H9 (cell line): Measurements from ENCODE around the gene MYBPHL. TPM values are rescaled to one million over a fixed set of nuclear protein-coding genes. Genes with fewer than 3 reads are reported as not detected.

Experiments used
- DNase-seq: peaks from one replicate; pipeline ENCODE4 v3.0.0-alpha.2; 2017
- H2AFZ ChIP-seq: one replicate; pipeline ENCODE4 v1.6.1; 2013; ENCODE audit warnings: mild to moderate bottlenecking, low read length, control low read depth, moderate library complexity
- H2AK5ac ChIP-seq: 2 replicates; pipeline ENCODE4 v1.6.1; 2013; ENCODE audit warnings: low read length, control low read depth, mixed read lengths; ENCODE audit not compliant: insufficient read length
- H2BK120ac ChIP-seq: one replicate; pipeline ENCODE4 v1.6.1; 2013; ENCODE audit warnings: low read depth, mild to moderate bottlenecking, low read length, control low read depth, inconsistent platforms; ENCODE audit not compliant: poor library complexity, severe bottlenecking
- H2BK12ac ChIP-seq: 2 replicates; pipeline ENCODE4 v1.6.1; 2013; ENCODE audit warnings: low read length, control low read depth, mixed read lengths, low read depth; ENCODE audit not compliant: insufficient read length
- H2BK15ac ChIP-seq: 2 replicates; pipeline ENCODE4 v1.6.1; 2013; ENCODE audit warnings: low read depth, low read length, control low read depth
- H2BK20ac ChIP-seq: one replicate; pipeline ENCODE4 v1.6.1; 2013; ENCODE audit warnings: low read depth, mild to moderate bottlenecking, low read length, control low read depth, inconsistent platforms; ENCODE audit not compliant: poor library complexity, severe bottlenecking
- H2BK5ac ChIP-seq: 2 replicates; pipeline ENCODE4 v1.6.1; 2013; ENCODE audit warnings: low read length, control low read depth, mixed read lengths; ENCODE audit not compliant: insufficient read length
- H3K14ac ChIP-seq: 2 replicates; pipeline ENCODE4 v1.6.1; 2013; ENCODE audit warnings: low read length, control low read depth; ENCODE audit not compliant: insufficient read depth
- H3K18ac ChIP-seq: 2 replicates; pipeline ENCODE4 v1.6.1; 2013; ENCODE audit warnings: low read depth, mild to moderate bottlenecking, mixed read lengths, low read length, control low read depth; ENCODE audit not compliant: insufficient read length
- H3K23ac ChIP-seq: 2 replicates; pipeline ENCODE4 v1.6.1; 2013; ENCODE audit warnings: low read length, control low read depth, mixed read lengths, low read depth; ENCODE audit not compliant: insufficient read length
- H3K23me2 ChIP-seq: 2 replicates; pipeline ENCODE4 v1.6.1; 2013; ENCODE audit warnings: low read depth, mild to moderate bottlenecking, mixed read lengths, low read length, control low read depth; ENCODE audit not compliant: insufficient read length, poor library complexity, severe bottlenecking
- H3K27ac ChIP-seq: 2 replicates; pipeline ENCODE4 v1.5.1; 2013; ENCODE audit warnings: low read length, control low read depth, mixed read lengths, low read depth; ENCODE audit not compliant: insufficient read length
- H3K27me3 ChIP-seq: 2 replicates; pipeline ENCODE4 v1.6.1; 2013; ENCODE audit warnings: low read length, control low read depth, inconsistent platforms; ENCODE audit not compliant: insufficient read depth
- H3K4ac ChIP-seq: 2 replicates; pipeline ENCODE4 v1.6.1; 2013; ENCODE audit warnings: low read depth, mild to moderate bottlenecking, control low read depth, inconsistent platforms, low read length, moderate library complexity
- H3K4me1 ChIP-seq: 2 replicates; pipeline ENCODE4 v1.6.1; 2013; ENCODE audit warnings: low read length, control low read depth, inconsistent platforms; ENCODE audit not compliant: insufficient read depth
- H3K4me2 ChIP-seq: 2 replicates; pipeline ENCODE4 v1.6.1; 2013; ENCODE audit warnings: low read length, control low read depth, mixed read lengths; ENCODE audit not compliant: insufficient read length, insufficient read depth
- H3K56ac ChIP-seq: 2 replicates; pipeline ENCODE4 v1.6.1; 2013; ENCODE audit warnings: low read depth, mild to moderate bottlenecking, mixed read lengths, low read length, control low read depth; ENCODE audit not compliant: insufficient read length
- H3K79me1 ChIP-seq: 2 replicates; pipeline ENCODE4 v1.6.1; 2013; ENCODE audit warnings: low read depth, mild to moderate bottlenecking, moderate library complexity, low read length, control low read depth, inconsistent platforms; ENCODE audit not compliant: insufficient read depth, poor library complexity, severe bottlenecking
- H3K79me2 ChIP-seq: 2 replicates; pipeline ENCODE4 v1.6.1; 2013; ENCODE audit warnings: low read length, control low read depth, inconsistent platforms; ENCODE audit not compliant: insufficient read depth
- H3K9ac ChIP-seq: 2 replicates; pipeline ENCODE4 v1.6.1; 2013; ENCODE audit warnings: low read length, control low read depth, mixed read lengths; ENCODE audit not compliant: insufficient read length; ENCODE audit errors: extremely low read depth
- H3K9me3 ChIP-seq: one replicate; pipeline ENCODE4 v1.6.1; 2013; ENCODE audit warnings: low read depth, low read length, inconsistent platforms; ENCODE audit not compliant: control insufficient read depth
- H3T11ph ChIP-seq: one replicate; pipeline ENCODE4 v1.6.1; 2013; ENCODE audit warnings: mild to moderate bottlenecking, low read length, control low read depth, inconsistent platforms
- H4K20me1 ChIP-seq: one replicate; pipeline ENCODE4 v1.6.1; 2013; ENCODE audit not compliant: control insufficient read depth, insufficient read length, insufficient read depth
- H4K5ac ChIP-seq: 2 replicates; pipeline ENCODE4 v1.6.1; 2013; ENCODE audit warnings: low read depth, mild to moderate bottlenecking, mixed read lengths, low read length, control low read depth; ENCODE audit not compliant: insufficient read length
- H4K8ac ChIP-seq: replicated peaks from 2 replicates; pipeline ENCODE4 v1.6.1; 2013; ENCODE audit warnings: low read length, control low read depth, mixed read lengths, low read depth; ENCODE audit not compliant: insufficient read length
- H4K91ac ChIP-seq: 2 replicates; pipeline ENCODE4 v1.6.1; 2013; ENCODE audit warnings: low read depth, mild to moderate bottlenecking, moderate library complexity, mixed read lengths, low read length, control low read depth; ENCODE audit not compliant: insufficient read length
- H3K27ac Mint-ChIP-seq, 3 experiments: 2 replicates in 2 of 3; 3 replicates in 1 of 3; pipeline ENCODE4 v1.8.0; 2020 to 2021; ENCODE audit warnings: mixed read lengths in 3 of 3, mild to moderate bottlenecking in 1 of 3, moderate library complexity in 1 of 3
- H3K27me3 Mint-ChIP-seq: 2 replicates; pipeline ENCODE4 v1.8.0; 2021; ENCODE audit warnings: low read depth, mild to moderate bottlenecking, moderate library complexity, mixed read lengths
- H3K36me3 Mint-ChIP-seq, 3 experiments: 2 replicates in 2 of 3; 3 replicates in 1 of 3; pipeline ENCODE4 v1.8.0; 2020 to 2021; ENCODE audit warnings: low read depth in 3 of 3, mixed read lengths in 3 of 3; ENCODE audit not compliant: insufficient read depth in 1 of 3
- H3K4me1 Mint-ChIP-seq, 2 experiments: 2 replicates each; pipeline ENCODE4 v1.8.0; 2020; ENCODE audit warnings: mixed read lengths in 2 of 2
- H3K4me3 Mint-ChIP-seq, 2 experiments: 2 replicates in 1 of 2; 3 replicates in 1 of 2; pipeline ENCODE4 v1.8.0; 2020 to 2021; ENCODE audit warnings: mild to moderate bottlenecking in 2 of 2, mixed read lengths in 2 of 2, moderate library complexity in 1 of 2
- H3K9me3 Mint-ChIP-seq, 2 experiments: 2 replicates in 1 of 2; 3 replicates in 1 of 2; pipeline ENCODE4 v1.8.0; 2020; ENCODE audit warnings: mild to moderate bottlenecking in 2 of 2, mixed read lengths in 2 of 2, moderate library complexity in 1 of 2
- WGBS: extraction: QIAGEN DNeasy Blood & Tissue Kit; methylation state at CpG from one replicate; pipeline ENCODE4 v1.1.7; 2013; ENCODE audit warnings: missing lambda C conversion rate, low lambda C conversion rate, mixed read lengths; ENCODE audit not compliant: insufficient read length; ENCODE audit errors: extremely low coverage; 5-methylcytosine and 5-hydroxymethylcytosine counted together
- total RNA-seq: library from RNA; stranded (reverse); gene quantifications from 2 replicates; pipeline ENCODE4 v1.2.1, GENCODE V29; 2021
- TF ChIP-seq, protein P1 (sequence below): fragments of 200-600 bp; sonication (generic); conservative IDR thresholded peaks from 3 replicates; pipeline ENCODE4 v1.8.0; 2021; ENCODE audit warnings: antibody characterized with exemption, mild to moderate bottlenecking

MYBPHL gene
- total RNA-seq, 1 experiment from 2014 or later = 0.59 TPM

DNA sequence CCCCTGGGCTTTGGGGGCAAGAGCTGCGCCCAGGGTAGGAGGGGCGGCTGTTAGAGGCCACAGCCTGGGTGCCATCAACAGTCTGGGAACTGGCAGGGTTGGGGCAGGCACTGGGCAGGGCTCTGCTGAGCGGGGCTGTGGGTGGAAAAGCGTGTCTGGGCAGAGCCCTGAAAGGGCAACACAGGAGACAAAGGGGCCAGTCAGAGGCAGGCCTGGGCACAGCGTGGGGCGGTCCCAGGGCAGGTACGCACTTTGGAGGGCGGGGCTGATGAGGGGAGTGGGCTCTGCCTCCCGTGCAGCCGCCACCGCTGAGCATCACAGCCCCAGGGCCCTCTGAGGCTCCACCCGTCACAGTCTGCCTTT lies 43.6 kb downstream of the MYBPHL start:
- H3K56ac ChIP-seq = no peak overlapping the region
- H3T11ph ChIP-seq = no peak overlapping the region
- TF ChIP-seq, protein P1, sequence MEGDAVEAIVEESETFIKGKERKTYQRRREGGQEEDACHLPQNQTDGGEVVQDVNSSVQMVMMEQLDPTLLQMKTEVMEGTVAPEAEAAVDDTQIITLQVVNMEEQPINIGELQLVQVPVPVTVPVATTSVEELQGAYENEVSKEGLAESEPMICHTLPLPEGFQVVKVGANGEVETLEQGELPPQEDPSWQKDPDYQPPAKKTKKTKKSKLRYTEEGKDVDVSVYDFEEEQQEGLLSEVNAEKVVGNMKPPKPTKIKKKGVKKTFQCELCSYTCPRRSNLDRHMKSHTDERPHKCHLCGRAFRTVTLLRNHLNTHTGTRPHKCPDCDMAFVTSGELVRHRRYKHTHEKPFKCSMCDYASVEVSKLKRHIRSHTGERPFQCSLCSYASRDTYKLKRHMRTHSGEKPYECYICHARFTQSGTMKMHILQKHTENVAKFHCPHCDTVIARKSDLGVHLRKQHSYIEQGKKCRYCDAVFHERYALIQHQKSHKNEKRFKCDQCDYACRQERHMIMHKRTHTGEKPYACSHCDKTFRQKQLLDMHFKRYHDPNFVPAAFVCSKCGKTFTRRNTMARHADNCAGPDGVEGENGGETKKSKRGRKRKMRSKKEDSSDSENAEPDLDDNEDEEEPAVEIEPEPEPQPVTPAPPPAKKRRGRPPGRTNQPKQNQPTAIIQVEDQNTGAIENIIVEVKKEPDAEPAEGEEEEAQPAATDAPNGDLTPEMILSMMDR = no peak
- Mint-ChIP-seq H3K27ac (no peak overlapping the region; a peak in 1 of 7 replicates), H3K4me3 (no peak overlapping the region), H3K36me3 (peaks cover 9 to 41% (median 29%) of the 10 kb centered on the region in 3 experiments; a peak in 6 of 7 replicates), H3K9me3 (no peaks in the 10 kb centered on the region; a peak in 1 of 5 replicates), H3K27me3 (no peaks in the 10 kb centered on the region), H3K4me1 (peaks cover 18 to 26% of the 10 kb centered on the region in 2 experiments)
- H2AFZ ChIP-seq = no peak overlapping the region
- H2AK5ac ChIP-seq = no peak overlapping the region
- H4K8ac ChIP-seq = no peak overlapping the region
- H3K4me2 ChIP-seq = no peak overlapping the region
- WGBS = no CpG with 5 or more reads among the region's 12 CpGs
- H3K9me3 ChIP-seq = no peaks in the 10 kb centered on the region
- H3K9ac ChIP-seq = no peak overlapping the region
- H2BK15ac ChIP-seq = no peak overlapping the region; the same call in 1 of the 2 replicates
- H3K23ac ChIP-seq = no peak overlapping the region
- H3K4ac ChIP-seq = no peak overlapping the region
- H3K18ac ChIP-seq = no peak overlapping the region
- no peak overlapping the region for H2BK12ac ChIP-seq
- no peak overlapping the region for H2BK120ac ChIP-seq
- no peak overlapping the region for H2BK20ac ChIP-seq
- no peak overlapping the region for H4K5ac ChIP-seq
- no peaks in the 10 kb centered on the region; the same call in 1 of the 2 replicates for H3K4me1 ChIP-seq
- no peak overlapping the region for H3K27ac ChIP-seq
- no peaks in the 10 kb centered on the region for H3K27me3 ChIP-seq
- no peak overlapping the region for H4K91ac ChIP-seq
- H3K23me2 ChIP-seq = no peaks in the 10 kb centered on the region
- no peak overlapping the region for H3K14ac ChIP-seq
- H3K79me2 ChIP-seq = no peaks in the 10 kb centered on the region
- peak; percentile 65 for DNase-seq
- H3K79me1 ChIP-seq = no peaks in the 10 kb centered on the region
- no peaks in the 10 kb centered on the region for H4K20me1 ChIP-seq
- H2BK5ac ChIP-seq = no peak overlapping the region
